GM12872 (cell line): ENCODE results near the gene ZNF580.

Source experiments
- CTCF ChIP-seq: IDR thresholded peaks from 3 replicates; pipeline ENCODE4 v1.5.1; 2011; ENCODE audit warnings: low read depth, mild to moderate bottlenecking, low read length, moderate library complexity; ENCODE audit not compliant: insufficient read depth

Gene ZNF580

GRCh38 chr19:55656552-55656951 is 15.8 kb downstream of the ZNF580 start:
- TF ChIP-seq CTCF, result no peak

GRCh38 chr19:55656988-55657747 is 16.4 kb downstream of the ZNF580 start:
- TF ChIP-seq CTCF, result no peak

- TF ChIP-seq CTCF, result no peak
Measured at GRCh38 chr19:55658846-55659459, 18.2 kb downstream of the ZNF580 start.

GRCh38 chr19:55659822-55660221 is 19.0 kb downstream of the ZNF580 start:
- TF ChIP-seq CTCF, result no peak

GRCh38 chr19:55660404-55660803 is 19.6 kb downstream of the ZNF580 start:
- TF ChIP-seq CTCF, result no peak

- TF ChIP-seq CTCF, result no peak
Measured at GRCh38 chr19:55660991-55661390, 20.2 kb downstream of the ZNF580 start.

GRCh38 chr19:55661826-55662225 is 21.0 kb downstream of the ZNF580 start:
- no peak for TF ChIP-seq CTCF
